Loucy (cell line): ENCODE measurements around the gene MYO5C.

Source experiments
- H2AFZ ChIP-seq: fragments of 200-600 bp; sonication (generic); 2 replicates; pipeline ENCODE4 v1.6.0; 2016; ENCODE audit warnings: antibody characterized with exemption, mild to moderate bottlenecking, low read length, moderate library complexity
- H3F3A ChIP-seq: fragments of 200-600 bp; 2 replicates; pipeline ENCODE4 v1.6.0; 2016; ENCODE audit warnings: antibody characterized with exemption, low read depth, mild to moderate bottlenecking
- H3K27me3 ChIP-seq: fragments of 200-600 bp; sonication (generic); 2 replicates; pipeline ENCODE4 v1.6.1; 2014; ENCODE audit warnings: low read length, mild to moderate bottlenecking; ENCODE audit not compliant: insufficient read depth, poor library complexity, severe bottlenecking
- H3K36me3 ChIP-seq: fragments of 200-600 bp; sonication (generic); 2 replicates; pipeline ENCODE4 v1.6.1; 2016; ENCODE audit warnings: low read length; ENCODE audit not compliant: insufficient read depth
- H3K4me1 ChIP-seq: fragments of 200-600 bp; sonication (generic); 2 replicates; pipeline ENCODE4 v1.5.1; 2014; ENCODE audit warnings: low read length, mild to moderate bottlenecking; ENCODE audit not compliant: insufficient read depth, poor library complexity, severe bottlenecking
- H3K4me2 ChIP-seq: fragments of 200-600 bp; sonication (generic); 2 replicates; pipeline ENCODE4 v1.6.0; 2014; ENCODE audit warnings: antibody characterized with exemption, low read length, low read depth, mild to moderate bottlenecking; ENCODE audit not compliant: poor library complexity, severe bottlenecking
- H3K4me3 ChIP-seq: fragments of 200-600 bp; sonication (generic); 2 replicates; pipeline ENCODE4 v1.5.1; 2014; ENCODE audit warnings: low read length, mild to moderate bottlenecking, mixed read lengths; ENCODE audit not compliant: poor library complexity, severe bottlenecking
- H3K79me2 ChIP-seq: fragments of 200-600 bp; sonication (generic); 2 replicates; pipeline ENCODE4 v1.6.1; 2014; ENCODE audit warnings: low read length; ENCODE audit not compliant: insufficient read depth
- H3K9ac ChIP-seq: fragments of 200-600 bp; sonication (generic); 2 replicates; pipeline ENCODE4 v1.6.0; 2014; ENCODE audit warnings: mild to moderate bottlenecking, low read depth, low read length, moderate library complexity; ENCODE audit not compliant: poor library complexity, severe bottlenecking
- H3K9me2 ChIP-seq: fragments of 200-600 bp; sonication (generic); replicated peaks from 2 replicates; pipeline ENCODE4 v1.6.1; 2016; ENCODE audit warnings: low read depth, low read length, mixed read lengths
- H3K9me3 ChIP-seq: fragments of 200-600 bp; sonication (generic); 2 replicates; pipeline ENCODE4 v1.6.1; 2014; ENCODE audit warnings: mild to moderate bottlenecking, antibody characterized with exemption, low read length, low read depth; ENCODE audit not compliant: insufficient read depth
- H4K20me1 ChIP-seq: fragments of 200-600 bp; sonication (generic); 2 replicates; pipeline ENCODE4 v1.6.0; 2014; ENCODE audit warnings: antibody characterized with exemption, low read length, mild to moderate bottlenecking; ENCODE audit not compliant: insufficient read depth, poor library complexity, severe bottlenecking
- EZH2phosphoT487 ChIP-seq: fragments of 200-600 bp; IDR thresholded peaks from 2 replicates; pipeline ENCODE4 v1.6.1; 2018; ENCODE audit warnings: antibody characterized with exemption, mild to moderate bottlenecking, moderate library complexity, borderline replicate concordance
- TF ChIP-seq, protein P1 (sequence below): fragments of 200-600 bp; sonication (generic); conservative IDR thresholded peaks from 2 replicates; pipeline ENCODE4 v1.5.1; 2014; ENCODE audit warnings: mild to moderate bottlenecking, antibody characterized with exemption, low read length

The MYO5C gene

DNA sequence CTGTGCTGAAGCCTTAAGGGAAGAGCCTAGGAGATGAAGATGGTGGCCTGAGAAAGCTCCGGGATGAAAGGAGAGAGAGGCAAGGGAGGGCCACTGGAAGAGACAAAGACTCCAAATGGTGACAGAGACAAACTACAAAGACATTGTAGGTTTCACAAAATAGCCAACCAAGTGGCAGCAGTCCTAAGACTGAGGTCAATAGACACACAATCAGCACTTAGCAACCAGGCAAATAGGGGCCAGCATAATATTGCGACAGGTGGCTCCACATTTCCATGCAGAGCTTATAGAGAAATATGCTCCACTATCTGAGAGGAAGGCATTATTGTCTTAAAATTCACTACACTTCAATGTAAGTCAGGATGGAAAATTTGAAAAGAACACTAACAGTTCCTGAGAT lies 22.1 kb upstream of the MYO5C start:
- no peaks in the 10 kb centered on the region for H3K79me2 ChIP-seq
- TF ChIP-seq EZH2phosphoT487 = no peak
- TF ChIP-seq, protein P1, sequence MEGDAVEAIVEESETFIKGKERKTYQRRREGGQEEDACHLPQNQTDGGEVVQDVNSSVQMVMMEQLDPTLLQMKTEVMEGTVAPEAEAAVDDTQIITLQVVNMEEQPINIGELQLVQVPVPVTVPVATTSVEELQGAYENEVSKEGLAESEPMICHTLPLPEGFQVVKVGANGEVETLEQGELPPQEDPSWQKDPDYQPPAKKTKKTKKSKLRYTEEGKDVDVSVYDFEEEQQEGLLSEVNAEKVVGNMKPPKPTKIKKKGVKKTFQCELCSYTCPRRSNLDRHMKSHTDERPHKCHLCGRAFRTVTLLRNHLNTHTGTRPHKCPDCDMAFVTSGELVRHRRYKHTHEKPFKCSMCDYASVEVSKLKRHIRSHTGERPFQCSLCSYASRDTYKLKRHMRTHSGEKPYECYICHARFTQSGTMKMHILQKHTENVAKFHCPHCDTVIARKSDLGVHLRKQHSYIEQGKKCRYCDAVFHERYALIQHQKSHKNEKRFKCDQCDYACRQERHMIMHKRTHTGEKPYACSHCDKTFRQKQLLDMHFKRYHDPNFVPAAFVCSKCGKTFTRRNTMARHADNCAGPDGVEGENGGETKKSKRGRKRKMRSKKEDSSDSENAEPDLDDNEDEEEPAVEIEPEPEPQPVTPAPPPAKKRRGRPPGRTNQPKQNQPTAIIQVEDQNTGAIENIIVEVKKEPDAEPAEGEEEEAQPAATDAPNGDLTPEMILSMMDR = no peak
- no peak overlapping the region for H2AFZ ChIP-seq
- H3K4me3 ChIP-seq = no peak overlapping the region
- no peaks in the 10 kb centered on the region for H3K27me3 ChIP-seq
- H3K4me1 ChIP-seq = no peaks in the 10 kb centered on the region
- peaks cover 43% of the 10 kb centered on the region; the same call in 1 of the 2 replicates for H3K36me3 ChIP-seq
- no peak overlapping the region for H3K4me2 ChIP-seq
- no peak overlapping the region for H3K9ac ChIP-seq
- no peaks in the 10 kb centered on the region for H3F3A ChIP-seq
- H4K20me1 ChIP-seq = no peaks in the 10 kb centered on the region
- no peaks in the 10 kb centered on the region for H3K9me3 ChIP-seq
- H3K9me2 ChIP-seq = no peaks in the 10 kb centered on the region

DNA sequence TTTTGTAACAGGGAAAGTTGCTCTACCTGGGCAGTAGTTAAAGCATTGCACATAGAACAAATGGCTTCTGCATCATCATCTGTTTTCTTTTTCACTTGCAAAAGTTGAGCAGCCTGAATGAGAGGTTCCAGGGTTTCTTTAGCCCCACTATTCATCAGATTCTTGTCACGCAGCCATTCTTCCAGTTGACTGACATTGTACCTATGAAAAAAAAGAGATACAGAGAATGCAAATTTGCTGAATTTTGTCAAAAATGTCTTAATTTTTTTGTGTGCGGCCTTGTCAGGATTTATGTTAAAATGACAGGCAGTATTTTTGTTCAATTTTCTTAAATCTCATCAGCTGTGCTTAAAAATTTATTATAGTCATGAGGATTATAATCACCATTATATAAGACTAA lies 21.4 kb upstream of the MYO5C start:
- Histone ChIP-seq H3K9ac (no peak overlapping the region), H3K4me2 (no peak overlapping the region), H3K4me3 (no peak overlapping the region), H3K27me3 (no peaks in the 10 kb centered on the region), H2AFZ (no peak overlapping the region), H3K9me2 (no peaks in the 10 kb centered on the region), H3K36me3 (peaks cover 43% of the 10 kb centered on the region; the same call in 1 of the 2 replicates), H3K79me2 (no peaks in the 10 kb centered on the region), H3K4me1 (no peaks in the 10 kb centered on the region), H4K20me1 (no peaks in the 10 kb centered on the region), H3F3A (no peaks in the 10 kb centered on the region), H3K9me3 (no peaks in the 10 kb centered on the region)
- no peak for TF ChIP-seq EZH2phosphoT487
- TF ChIP-seq, protein P1 = no peak

DNA sequence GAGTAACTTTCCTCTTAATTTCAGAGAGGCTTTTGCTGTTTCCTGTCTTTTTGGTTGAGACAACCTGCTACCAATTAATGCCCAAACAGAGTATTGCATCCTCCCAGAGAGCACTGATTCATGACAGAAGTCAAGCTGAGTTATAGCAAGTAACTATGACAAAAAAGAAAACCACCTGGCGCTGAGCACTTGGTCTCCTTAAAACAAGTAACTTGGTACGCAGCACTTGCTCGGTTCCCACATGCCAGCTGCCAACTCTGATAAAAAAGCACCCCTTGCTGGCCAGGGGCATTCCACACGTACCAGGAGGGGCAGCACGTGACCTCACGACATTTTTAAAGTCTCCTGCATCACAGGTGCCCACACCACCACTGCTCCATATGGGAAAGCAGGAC lies 13.5 kb upstream of the MYO5C start:
- no peak overlapping the region for H3K4me3 ChIP-seq

More for the DNA sequence above, 13.5 kb upstream of the MYO5C start:
- Histone ChIP-seq H3K9me3 (no peaks in the 10 kb centered on the region), H3K36me3 (peaks cover 11% of the 10 kb centered on the region; the same call in 1 of the 2 replicates), H2AFZ (no peak overlapping the region), H3K27me3 (no peaks in the 10 kb centered on the region), H3K4me1 (no peaks in the 10 kb centered on the region), H3K9ac (no peak overlapping the region), H4K20me1 (no peaks in the 10 kb centered on the region), H3K79me2 (no peaks in the 10 kb centered on the region), H3K9me2 (no peaks in the 10 kb centered on the region), H3F3A (no peaks in the 10 kb centered on the region), H3K4me2 (no peak overlapping the region)
- TF ChIP-seq, protein P1 = no peak
- no peak for TF ChIP-seq EZH2phosphoT487
